B cell (primary cell): ENCODE data around the gene ABCA2.

ENCODE experiments used
- CTCF ChIP-seq: fragments of 200-600 bp; IDR thresholded peaks from one replicate; pipeline ENCODE4 v1.8.0; 2022; ENCODE audit warnings: antibody characterized with exemption, mild to moderate bottlenecking
- EZH2 ChIP-seq: IDR thresholded peaks from 2 replicates; pipeline ENCODE4 v1.6.1; 2012; ENCODE audit warnings: borderline replicate concordance, low read depth, mild to moderate bottlenecking, moderate library complexity, low read length; ENCODE audit not compliant: insufficient read depth, poor library complexity, severe bottlenecking

GRCh38 chr9:137017791-137018497 lies 10.1 kb downstream of the ABCA2 start:
- TF ChIP-seq CTCF (no peak), EZH2 (no peak)
